Right atrium auricular region (tissue), 2 donors: Measurements from ENCODE around the gene RIC3. TPM values are rescaled to one million over a fixed set of nuclear protein-coding genes. Genes with fewer than 3 reads are reported as not detected.

Experiments used
- DNase-seq: peaks from one replicate; pipeline ENCODE4 v3.0.0-alpha.2; 2019; ENCODE audit warnings: low spot score
- H3K27ac ChIP-seq, 2 donors: fragments of 200-600 bp; sonication (generic); 1 replicate in 1 of 2; 2 replicates in 1 of 2; pipeline ENCODE4 v1.5.1; 2016 to 2019
- H3K27me3 ChIP-seq, 2 donors: fragments of 200-600 bp; sonication (generic); one replicate each; pipeline versions ENCODE4 v1.5.1 to v1.6.0; 2017 to 2019
- H3K36me3 ChIP-seq: fragments of 200-600 bp; sonication (generic); one replicate; pipeline ENCODE4 v1.5.1; 2016
- H3K4me1 ChIP-seq, 2 donors: fragments of 200-600 bp; sonication (generic); one replicate each; pipeline versions ENCODE4 v1.5.1 to v1.6.0; 2017 to 2019
- H3K4me3 ChIP-seq, 2 donors: fragments of 200-600 bp; sonication (generic); 1 replicate in 1 of 2; 2 replicates in 1 of 2; pipeline ENCODE4 v1.5.1; 2017 to 2019; ENCODE audit warnings: mild to moderate bottlenecking in 1 of 2, moderate library complexity in 1 of 2
- H3K9me3 ChIP-seq, 2 donors: fragments of 200-600 bp; sonication (generic); one replicate each; pipeline ENCODE4 v1.5.1; 2019
- CTCF ChIP-seq, 2 donors: fragments of 200-600 bp; sonication (generic); IDR thresholded peaks; one replicate each; pipeline ENCODE4 v1.5.1; 2019; ENCODE audit warnings: antibody characterized with exemption in 2 of 2
- total RNA-seq, 2 donors: library from RNA; depleted of rRNA; stranded (reverse); fragments of >200 nt; gene quantifications; one replicate each; pipeline ENCODE4 v1.1.0, GENCODE V29; 2016

Gene RIC3
- total RNA-seq, 2 donors from 2014 or later, result 7.9 to 8.5 TPM

DNA sequence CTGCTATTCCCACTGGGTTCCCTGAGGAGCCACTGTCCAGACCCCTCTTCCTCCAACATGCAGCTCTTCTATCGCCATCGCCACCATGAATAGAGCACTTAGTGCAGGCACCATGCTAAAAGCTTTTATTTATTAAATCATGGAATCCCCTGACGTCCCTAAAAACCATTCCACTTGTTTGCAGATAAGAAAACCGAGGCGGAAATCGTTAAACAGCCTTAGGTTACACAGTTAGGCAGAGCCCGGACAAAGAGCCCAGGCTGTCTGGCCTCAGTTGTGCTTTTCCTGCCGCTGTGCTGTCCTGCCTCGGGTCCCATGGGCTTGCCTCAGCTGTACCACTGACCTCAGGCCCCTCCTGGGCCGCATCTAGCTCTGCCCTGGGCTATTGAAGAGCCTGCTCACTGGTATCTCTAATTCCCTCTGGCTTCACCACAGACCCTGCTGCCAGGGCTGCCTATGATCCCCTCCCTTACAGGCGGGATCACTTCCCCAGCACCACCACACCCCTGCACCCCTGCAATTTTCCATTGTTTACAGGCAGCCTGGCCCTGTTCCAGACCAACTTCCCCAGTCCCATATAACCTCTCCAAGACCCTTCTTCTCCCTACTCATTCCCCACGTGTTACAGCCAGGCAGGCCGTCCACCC lies 100.8 kb downstream of the RIC3 start:
- Histone ChIP-seq H3K27me3 (no peaks in the 10 kb centered on the region), H3K4me3 (no peak overlapping the region), H3K9me3 (no peaks in the 10 kb centered on the region), H3K4me1 (peaks cover 0 to 35% of the 10 kb centered on the region in 2 donors), H3K27ac (peak overlapping the region; percentile 61 to 77), H3K36me3 (no peaks in the 10 kb centered on the region)
- DNase-seq, result peak; percentile 58
- TF ChIP-seq CTCF (IDR thresholded peaks at IDR 0.05), result no peak

GRCh38 chr11:8067567-8067928 lies 101.3 kb downstream of the RIC3 start:
- no peak for TF ChIP-seq CTCF (IDR thresholded peaks at IDR 0.05)
- H3K4me1 ChIP-seq, result peaks cover 0 to 40% of the 10 kb centered on the region in 2 donors
- no peak for DNase-seq
- no peaks in the 10 kb centered on the region for H3K27me3 ChIP-seq
- H3K9me3 ChIP-seq, result no peaks in the 10 kb centered on the region
- H3K36me3 ChIP-seq, result no peaks in the 10 kb centered on the region
- no peak overlapping the region for H3K4me3 ChIP-seq
- no peak overlapping the region for H3K27ac ChIP-seq

GRCh38 chr11:8066911-8067455 lies 101.8 kb downstream of the RIC3 start:
- Histone ChIP-seq H3K4me3 (no peak overlapping the region), H3K36me3 (no peaks in the 10 kb centered on the region), H3K4me1 (peaks cover 0 to 46% of the 10 kb centered on the region in 2 donors), H3K27ac (peak overlapping the region in 1 of 2 donors; percentile 31), H3K9me3 (no peaks in the 10 kb centered on the region), H3K27me3 (no peaks in the 10 kb centered on the region)
- peak; percentile 55 for DNase-seq
- no peak for TF ChIP-seq CTCF (IDR thresholded peaks at IDR 0.05)

GRCh38 chr11:8066036-8066910 lies 102.6 kb downstream of the RIC3 start:
- Histone ChIP-seq H3K4me1 (peaks cover 0 to 51% of the 10 kb centered on the region in 2 donors), H3K4me3 (no peak overlapping the region), H3K9me3 (no peaks in the 10 kb centered on the region), H3K27me3 (no peaks in the 10 kb centered on the region), H3K36me3 (no peaks in the 10 kb centered on the region), H3K27ac (peak overlapping the region in 1 of 2 donors; percentile 31)
- no peak for TF ChIP-seq CTCF (IDR thresholded peaks at IDR 0.05)
- peak; percentile 58 for DNase-seq

- no peak for TF ChIP-seq CTCF (IDR thresholded peaks at IDR 0.05)
- Histone ChIP-seq H3K4me1 (peaks cover 0 to 56% of the 10 kb centered on the region in 2 donors), H3K27ac (no peak overlapping the region), H3K27me3 (no peaks in the 10 kb centered on the region), H3K9me3 (no peaks in the 10 kb centered on the region), H3K36me3 (no peaks in the 10 kb centered on the region), H3K4me3 (no peak overlapping the region)
- peak; percentile 40 for DNase-seq
These were observed 103.8 kb downstream of the RIC3 start for GRCh38 chr11:8065031-8065430.
